Choroid plexus epithelial cell (primary cell): ENCODE data around the gene PLA2G2A.

Experiments
- DNase-seq: peaks from one replicate; pipeline ENCODE4 v3.0.0-alpha.2; 2010; ENCODE audit warnings: low read depth
- H3K4me3 ChIP-seq: 2 replicates; pipeline ENCODE4 v1.5.1; 2011; ENCODE audit warnings: low read depth, mild to moderate bottlenecking, control low read depth, low read length, moderate library complexity
- CTCF ChIP-seq: conservative IDR thresholded peaks from 2 replicates; pipeline ENCODE4 v1.5.1; 2011; ENCODE audit warnings: low read depth, mild to moderate bottlenecking, control low read depth, inconsistent platforms, low read length, moderate library complexity

PLA2G2A gene

GRCh38 chr1:19973616-19974015, 5.8 kb downstream of the PLA2G2A start:
- TF ChIP-seq CTCF = no peak
- DNase-seq = no peak
- H3K4me3 ChIP-seq = no peak overlapping the region

- no peak for TF ChIP-seq CTCF
- H3K4me3 ChIP-seq = no peak overlapping the region
- no peak for DNase-seq
Observed at GRCh38 chr1:19971664-19972063, 7.8 kb downstream of the PLA2G2A start.

GRCh38 chr1:19969898-19970660, 9.3 kb downstream of the PLA2G2A start:
- peak; percentile 5 for DNase-seq
- no peak for TF ChIP-seq CTCF
- H3K4me3 ChIP-seq = no peak overlapping the region

- TF ChIP-seq CTCF = no peak
- no peak for DNase-seq
Observed at GRCh38 chr1:19967808-19968207, 11.6 kb downstream of the PLA2G2A start.

GRCh38 chr1:19964542-19964941, 14.9 kb downstream of the PLA2G2A start:
- DNase-seq = no peak
- no peak overlapping the region for H3K4me3 ChIP-seq
- TF ChIP-seq CTCF = no peak

More at GRCh38 chr1:19967808-19968207, 11.6 kb downstream of the PLA2G2A start:
- no peak overlapping the region for H3K4me3 ChIP-seq

- TF ChIP-seq CTCF = no peak
- no peak for DNase-seq
Observed at GRCh38 chr1:19963636-19964035, 15.8 kb downstream of the PLA2G2A start.

GRCh38 chr1:19960591-19960990, 18.8 kb downstream of the PLA2G2A start:
- H3K4me3 ChIP-seq = no peak overlapping the region
- no peak for TF ChIP-seq CTCF
- DNase-seq = no peak

More at GRCh38 chr1:19963636-19964035, 15.8 kb downstream of the PLA2G2A start:
- H3K4me3 ChIP-seq = no peak overlapping the region
